Cerebellar cortex (tissue), 1 donor: ENCODE results near the gene PRR5.
"Not testable (repeated sequence)": the region's sequence is repeated elsewhere in the genome, so short reads cannot be mapped to it uniquely, and the experiment has no call there.

Experiments used
- DNase-seq: peaks from one replicate; pipeline ENCODE4 v3.0.0-alpha.2; 2015; ENCODE audit warnings: low spot score

Gene PRR5, protein sequence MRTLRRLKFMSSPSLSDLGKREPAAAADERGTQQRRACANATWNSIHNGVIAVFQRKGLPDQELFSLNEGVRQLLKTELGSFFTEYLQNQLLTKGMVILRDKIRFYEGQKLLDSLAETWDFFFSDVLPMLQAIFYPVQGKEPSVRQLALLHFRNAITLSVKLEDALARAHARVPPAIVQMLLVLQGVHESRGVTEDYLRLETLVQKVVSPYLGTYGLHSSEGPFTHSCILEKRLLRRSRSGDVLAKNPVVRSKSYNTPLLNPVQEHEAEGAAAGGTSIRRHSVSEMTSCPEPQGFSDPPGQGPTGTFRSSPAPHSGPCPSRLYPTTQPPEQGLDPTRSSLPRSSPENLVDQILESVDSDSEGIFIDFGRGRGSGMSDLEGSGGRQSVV

DNA sequence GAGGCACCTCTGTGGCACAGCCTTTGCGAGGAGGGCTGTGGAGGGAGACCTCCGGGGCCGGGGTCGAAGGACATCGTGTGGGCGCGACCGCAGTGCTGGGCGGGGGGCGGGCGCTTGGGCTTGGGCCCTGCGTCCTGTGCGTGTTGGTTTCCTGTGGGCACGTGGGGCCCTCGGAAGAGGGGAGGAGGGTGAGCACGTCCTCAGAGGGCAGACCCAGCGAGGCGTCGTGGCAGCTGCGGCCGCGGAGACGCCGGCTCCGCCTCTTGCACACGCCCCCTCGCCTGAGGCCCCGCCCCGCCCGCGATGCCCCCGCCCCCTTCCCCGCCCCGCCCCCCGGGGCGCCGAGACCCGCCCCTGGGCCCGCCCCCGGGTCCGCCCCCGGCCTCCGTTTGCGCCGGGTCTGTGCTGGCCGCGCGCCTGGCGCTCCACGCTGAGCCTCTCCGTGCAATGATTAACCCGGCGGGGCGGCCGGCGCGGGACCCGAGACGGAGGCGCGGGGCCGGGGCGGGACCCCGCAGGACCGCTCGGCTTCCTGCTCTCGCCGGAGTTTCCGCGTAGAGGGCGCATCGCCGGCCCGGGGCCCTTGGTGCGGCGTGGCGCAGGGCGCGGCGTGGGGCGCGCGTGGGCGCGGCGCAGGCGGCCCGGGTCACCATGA lies at the start of gene PRR5:
PRR5 (plus strand) TSS at position 381 of the 655 bp plus-strand sequence; CDS start at position 652, 271 bp downstream.
- DNase-seq = peak; percentile 39

DNA sequence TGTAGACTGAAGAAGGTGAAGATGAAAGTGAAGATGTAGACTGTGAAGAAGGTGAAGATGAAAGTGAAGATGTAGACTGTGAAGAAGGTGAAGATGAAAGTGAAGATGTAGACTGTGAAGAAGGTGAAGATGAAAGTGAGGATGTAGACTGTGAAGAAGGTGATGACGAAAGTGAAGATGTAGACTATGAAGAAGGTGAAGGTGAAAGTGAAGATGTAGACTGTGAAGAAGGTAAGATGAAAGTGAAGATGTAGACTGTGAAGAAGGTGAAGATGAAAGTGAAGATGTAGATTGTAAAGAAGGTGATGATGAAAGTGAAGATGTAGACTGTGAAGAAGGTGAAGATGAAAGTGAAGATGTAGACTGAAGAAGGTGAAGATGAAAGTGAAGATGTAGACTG lies 49.1 kb upstream of the PRR5 start:
- DNase-seq = not testable (repeated sequence)

DNA sequence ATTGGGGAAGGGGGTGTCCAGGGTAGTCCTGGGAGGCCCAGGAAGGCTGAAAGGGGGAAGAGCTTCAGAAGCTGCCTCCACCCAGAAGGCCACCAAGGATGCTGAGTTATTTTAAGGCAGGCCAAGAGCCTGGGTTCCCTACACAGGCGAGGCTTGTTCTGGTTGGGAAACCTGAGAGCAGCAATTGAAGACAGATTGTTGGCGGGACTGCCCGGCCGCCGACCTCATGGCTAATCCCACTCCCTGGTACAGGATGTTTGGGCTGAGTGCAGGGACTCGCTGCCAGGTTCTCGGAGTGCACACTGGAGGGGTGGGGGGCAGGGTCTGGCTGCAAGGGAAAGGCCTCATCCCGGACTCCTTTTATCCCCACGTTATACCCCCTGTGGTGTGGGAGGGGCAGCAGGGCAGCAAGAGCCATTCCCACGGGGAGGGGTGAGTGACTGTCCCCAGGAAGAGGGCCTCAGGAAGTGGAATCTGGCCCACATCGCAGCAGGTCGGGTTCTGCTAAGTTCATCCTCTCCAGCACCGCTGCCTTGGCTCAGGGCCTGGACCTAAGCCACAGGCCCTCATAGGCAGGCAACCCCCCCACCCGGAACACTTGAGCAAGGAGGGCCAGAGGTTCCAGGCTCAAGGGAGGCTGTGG lies 43.6 kb upstream of the PRR5 start:
- peak; percentile 74 for DNase-seq

DNA sequence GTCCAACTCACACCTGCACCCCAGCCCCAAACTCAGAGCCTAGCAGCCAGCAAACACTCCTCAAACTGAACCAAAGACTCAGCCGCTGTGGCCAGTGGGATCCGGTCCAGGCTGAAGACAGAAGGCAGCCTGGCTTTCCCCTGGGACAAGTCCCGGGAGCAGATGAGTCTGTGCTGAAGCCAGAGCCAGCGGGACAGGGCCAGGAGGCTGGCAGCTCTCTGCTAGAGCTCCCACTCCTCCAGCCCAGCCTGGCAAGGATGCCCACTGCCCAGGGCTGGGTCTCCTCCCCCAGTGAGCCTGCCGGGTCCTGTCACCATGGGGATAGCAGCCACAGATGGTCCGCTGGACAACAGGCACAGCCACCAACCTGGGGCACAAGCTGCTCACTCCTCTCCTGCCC lies 42.9 kb upstream of the PRR5 start:
- DNase-seq = peak; percentile 69

DNA sequence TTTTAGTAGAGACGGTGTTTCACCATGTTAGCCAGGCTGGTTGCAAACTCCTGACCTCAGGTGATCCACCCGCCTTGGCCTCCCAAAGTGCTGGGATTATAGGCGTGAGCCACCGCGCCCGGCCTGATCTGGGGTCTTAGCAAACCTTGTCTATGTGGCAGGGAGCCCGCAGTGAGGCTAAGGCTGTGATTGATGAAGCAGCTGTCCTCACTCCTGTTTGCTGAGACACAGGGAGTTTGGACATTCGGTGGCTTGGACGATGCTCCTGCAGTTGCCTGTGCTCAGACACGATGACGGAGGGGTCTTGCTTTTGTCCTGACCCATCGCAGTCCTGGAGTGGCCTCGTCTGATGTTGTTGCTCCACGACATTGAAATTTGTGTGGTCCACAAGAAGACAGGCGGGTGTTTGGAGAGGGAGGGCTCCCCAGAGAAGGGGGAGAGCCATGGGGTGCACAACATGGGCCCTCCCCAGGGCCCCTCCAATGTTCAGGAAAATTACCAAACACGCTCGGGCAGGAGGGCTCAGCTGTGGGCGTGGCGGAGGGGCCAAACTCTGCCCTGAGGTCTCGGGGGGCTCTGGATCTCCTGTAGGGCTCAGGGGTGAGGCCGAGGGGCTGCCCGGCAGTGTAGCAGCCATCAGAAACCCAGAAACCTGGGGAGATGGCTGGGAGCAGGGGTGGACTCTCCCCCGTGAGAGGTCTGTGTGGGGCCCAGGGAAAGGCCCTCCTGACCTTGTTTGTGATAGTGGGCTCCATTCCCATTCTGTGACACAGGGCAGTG lies 41.8 kb upstream of the PRR5 start:
- DNase-seq = no peak

DNA sequence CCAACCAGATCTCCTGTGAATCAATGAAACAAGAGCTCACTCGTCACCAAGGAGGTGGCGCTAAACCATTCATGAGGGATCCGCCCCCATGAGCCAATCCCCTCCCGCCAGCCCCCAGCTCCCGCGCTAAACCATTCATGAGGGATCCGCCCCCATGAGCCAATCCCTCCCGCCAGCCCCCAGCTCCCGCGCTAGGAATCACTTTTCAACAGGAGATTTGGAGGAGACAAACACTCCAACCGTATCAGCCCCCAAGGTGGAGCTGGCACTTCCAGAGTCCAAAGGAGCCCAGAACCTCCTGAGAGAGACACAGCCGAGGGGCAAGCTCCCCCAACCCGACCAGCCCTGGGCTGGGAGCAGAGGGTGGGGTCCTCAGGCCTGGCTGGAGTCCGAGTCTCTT lies 40.9 kb upstream of the PRR5 start:
- no peak for DNase-seq

DNA sequence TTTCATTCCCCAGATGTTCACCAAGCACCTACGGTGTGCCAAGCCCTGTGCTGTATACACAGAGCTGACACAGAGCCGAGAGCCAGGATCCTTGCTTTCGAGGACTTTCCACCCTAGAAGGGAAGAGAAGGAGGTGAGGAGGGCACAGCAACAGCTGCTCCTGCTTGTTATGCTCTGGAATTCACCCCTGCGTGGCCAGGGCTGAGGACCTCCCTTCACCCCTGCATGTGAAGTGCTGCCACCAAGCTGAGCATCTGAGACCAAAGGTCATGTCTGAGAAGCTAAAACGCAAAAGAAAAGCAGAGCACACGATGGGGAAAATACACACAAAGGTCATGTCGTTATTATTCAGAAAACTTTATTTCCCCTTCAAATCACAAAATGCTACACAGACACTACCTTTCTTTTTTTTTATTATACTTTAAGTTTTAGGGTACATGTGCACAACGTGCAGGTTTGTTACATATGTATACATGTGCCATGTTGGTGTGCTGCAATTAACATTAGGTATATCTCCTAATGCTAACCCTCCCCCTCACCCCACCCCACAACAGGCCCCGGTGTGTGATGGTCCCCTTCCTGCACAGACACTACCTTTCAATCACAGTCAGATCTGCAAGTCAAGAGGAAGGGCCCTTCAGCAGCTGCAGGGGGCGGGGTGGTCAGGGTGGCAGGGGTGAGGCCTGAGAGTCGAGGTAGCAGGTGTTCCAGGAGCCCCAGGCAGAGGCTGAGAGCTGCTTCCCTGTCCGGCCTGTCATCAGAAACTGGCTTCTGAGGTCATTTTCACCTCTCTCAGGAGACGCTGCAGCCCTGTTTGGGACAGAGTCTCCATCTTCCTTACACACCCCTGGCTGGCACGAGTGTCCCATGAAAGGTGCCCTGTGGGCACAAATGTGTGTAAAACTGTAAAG lies 40.1 kb upstream of the PRR5 start:
- no peak for DNase-seq

DNA sequence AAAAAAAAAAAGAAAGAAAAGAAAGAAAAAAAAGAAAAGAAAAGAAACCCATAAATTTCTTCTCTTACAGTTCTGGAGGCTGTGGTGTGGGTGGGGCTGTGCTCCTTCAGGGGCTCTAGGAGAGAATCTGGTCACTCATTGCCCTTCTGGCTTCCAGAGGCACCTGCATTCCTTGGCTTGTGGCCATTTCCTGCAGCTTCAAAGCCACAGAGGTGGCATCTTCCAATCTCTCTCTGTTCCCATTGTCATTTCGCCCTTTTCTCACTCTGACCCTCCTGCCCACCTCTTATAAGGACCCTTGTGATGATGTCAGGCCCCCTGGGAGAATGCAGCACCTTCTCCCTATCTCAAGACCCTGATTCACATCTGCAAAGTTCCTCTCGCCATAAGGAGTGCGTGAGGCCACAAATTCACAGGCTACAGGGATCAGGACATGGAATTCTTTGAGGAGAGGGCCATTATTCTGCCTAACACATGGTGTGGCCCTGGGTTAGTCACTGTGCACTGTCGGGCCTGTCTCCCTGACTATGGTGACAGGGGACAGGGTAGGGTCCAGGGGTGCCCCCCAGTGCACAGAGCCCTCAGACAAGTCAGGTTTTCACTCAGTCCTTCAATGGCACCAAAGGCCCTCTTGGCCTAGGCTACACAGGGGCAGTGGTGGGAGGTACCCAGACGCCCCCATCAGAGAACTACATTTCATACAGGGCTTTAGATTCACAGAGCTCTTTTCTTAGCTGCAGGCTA lies 38.6 kb upstream of the PRR5 start:
- no peak for DNase-seq

DNA sequence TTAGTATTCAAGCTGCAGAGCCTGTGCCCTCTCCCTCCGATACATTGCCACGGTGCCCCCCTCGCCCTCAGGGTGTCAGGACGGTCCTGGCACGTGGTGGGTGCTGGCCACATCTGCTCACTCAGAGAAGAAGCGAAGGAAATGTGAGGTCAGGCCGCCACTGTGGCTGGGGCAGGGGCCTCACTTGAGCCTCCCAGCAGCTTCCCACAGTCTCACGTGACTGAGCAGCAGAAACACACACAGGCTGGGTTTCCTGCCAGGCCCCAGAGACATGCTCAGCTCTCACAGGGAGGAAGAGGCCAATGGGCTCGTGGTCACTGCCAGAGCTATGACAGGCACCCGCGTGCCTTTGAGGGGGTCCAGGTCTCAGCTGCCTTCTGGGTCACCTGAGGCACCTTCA lies 37.9 kb upstream of the PRR5 start:
- no peak for DNase-seq

DNA sequence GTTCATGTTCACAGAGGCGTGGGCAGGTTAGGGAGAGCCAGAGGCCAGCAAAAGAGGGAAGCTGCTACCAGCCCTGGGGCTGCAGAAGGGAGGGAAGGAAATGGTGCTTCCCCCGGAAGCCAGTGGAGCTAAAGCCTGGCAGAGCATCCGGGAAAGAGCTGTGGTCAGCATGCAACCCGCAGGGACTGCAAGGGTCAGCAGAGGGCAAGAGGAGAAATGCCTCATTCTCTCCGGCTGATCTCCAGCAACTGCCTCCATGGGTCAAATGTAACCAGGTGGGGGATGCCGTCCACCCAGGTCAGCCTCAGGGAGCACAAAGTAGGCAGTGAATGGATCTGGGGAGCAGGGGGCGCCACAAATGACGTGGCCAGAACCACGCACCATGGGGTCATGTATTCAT lies 36.9 kb upstream of the PRR5 start:
- DNase-seq = no peak

DNA sequence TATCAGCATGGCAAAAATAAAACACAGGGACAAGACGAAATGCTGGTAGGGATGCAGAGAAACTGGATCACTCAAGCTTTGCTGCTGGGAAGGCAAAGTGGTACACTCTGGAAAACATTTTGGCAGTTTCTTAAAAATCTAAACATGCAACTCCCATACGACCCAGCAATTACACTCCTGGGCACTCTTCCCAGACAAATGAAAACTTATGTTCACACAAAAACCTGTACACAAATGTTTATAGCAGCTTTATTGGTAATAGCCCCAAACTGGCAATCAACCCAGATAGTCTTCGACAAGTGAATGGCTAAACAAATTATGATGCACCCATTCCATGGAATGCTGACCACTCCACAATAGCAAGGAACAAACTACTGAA lies 35.8 kb upstream of the PRR5 start:
- no peak for DNase-seq

DNA sequence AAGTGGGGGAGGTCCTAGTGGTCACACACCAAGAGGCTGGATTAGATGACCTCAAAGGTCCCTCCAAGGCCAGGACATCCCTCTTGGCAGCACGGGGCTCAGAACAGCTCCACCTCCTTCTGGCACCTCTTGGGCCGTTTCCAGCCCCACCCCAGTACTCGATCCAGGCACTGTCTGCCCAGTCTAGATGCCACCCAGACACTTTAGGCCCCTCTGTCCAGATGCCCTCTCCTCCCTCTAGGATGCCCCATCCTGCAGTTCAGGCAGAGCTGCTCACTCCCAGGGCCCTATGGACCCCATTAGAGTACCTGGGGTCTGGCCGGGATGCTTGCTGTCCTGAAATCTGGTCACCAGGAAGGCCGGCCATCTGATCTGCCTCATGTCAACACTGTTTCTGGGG lies 34.7 kb upstream of the PRR5 start:
- no peak for DNase-seq

DNA sequence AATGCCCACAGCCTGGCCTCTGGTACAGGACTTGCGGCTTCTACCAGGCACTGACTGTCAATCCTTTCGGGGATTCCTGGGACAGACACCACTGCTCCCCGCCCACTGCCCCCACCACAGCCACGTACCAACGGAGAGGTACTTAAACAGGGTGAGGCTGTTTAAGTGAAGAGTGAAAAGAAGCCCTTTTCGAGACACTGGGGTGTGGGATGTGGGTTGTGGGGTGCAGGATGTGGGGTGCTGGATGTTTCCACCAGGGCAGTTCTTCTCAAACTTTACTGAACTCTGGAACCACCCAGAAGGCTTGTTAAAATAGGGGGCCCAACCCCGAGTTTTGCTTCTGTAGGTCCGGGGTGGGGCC lies 34.2 kb upstream of the PRR5 start:
- no peak for DNase-seq

DNA sequence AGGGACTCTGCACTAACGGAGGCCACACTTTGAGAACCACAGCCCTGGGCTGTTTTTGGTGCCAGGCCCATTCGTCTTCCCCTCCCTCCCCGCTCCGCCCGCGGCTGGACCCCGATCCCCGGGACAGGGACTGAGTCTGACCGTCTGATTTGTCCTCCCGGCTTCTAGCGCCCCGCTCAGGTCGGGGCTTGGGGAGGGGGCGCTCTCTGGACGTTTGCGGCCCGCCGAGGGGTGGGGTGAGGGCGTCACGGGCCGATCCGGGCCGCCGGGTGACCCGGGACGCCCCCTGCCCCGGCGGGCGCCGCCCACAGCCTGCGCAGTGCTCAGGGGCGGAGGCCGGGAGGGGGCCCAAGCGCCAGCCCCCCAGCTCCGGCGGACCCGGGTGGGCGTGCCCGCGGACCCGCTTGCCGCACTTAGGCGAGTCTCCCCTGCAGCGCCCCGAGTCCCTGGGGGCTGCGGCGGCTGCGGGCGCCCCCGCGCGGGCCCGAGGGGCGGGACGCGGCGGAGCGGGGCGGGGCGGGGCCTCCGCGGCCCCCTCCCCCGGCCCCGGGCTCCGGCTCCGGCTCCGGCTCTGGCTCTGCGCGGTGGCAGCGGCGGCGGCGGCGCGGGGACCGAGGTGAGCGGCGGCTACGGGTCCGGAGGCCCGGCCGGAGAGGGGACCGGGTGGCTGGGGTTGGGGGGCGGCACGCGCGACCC lies 33.7 kb upstream of the PRR5 start:
- DNase-seq = no peak

DNA sequence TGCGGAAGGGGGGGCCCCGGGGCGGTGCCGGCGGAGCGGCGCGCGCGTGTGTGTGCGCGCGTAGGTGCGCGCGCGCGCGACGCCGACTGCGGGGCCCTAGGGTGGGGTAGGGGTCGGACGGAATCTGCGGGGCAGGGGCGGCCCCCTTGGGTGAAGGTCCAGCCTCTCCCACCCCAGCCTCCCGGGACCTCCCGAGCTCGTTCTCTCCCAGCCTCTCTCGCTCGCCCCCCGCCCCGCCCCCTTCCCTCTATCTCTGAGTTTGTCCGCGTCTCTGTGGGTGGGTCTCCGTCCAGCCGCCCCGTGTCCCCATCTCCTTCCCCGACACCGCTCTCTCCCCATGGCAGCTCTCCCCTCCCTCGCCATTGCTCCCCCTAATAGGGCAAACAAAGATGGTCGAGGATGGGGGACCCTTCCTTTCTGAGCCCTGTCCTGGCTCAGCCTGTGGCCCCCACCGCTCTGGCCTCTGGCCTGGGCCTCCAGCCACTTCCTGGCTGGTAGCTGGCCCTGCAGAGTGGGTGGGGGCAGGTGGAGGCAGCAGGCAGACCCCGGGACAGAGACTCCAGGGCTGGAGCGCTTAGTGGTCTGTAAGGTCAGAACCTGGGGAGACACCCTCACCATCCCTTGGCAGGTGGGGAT lies 33.0 kb upstream of the PRR5 start:
- DNase-seq = no peak

DNA sequence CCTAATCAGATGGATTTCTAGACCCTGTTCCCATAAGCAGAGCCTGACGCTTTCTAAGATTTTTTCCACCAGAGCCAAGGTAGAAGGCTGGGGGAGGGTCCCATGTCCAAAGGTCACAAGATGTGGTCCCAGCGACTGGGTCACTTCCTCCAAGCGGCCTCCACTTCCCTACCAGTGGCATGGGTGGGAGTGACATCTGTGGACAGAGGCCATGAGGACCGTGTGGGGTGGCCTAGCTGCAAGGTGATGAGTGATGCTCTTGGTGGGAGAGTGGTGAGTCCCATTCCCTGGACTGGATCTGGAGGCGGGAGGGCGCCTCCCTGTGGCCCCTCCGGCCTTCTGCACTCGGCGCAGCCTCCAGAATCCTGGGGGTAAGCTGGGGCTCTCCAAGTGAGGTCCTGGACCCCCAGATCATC lies 32.4 kb upstream of the PRR5 start:
- DNase-seq = peak; percentile 46

DNA sequence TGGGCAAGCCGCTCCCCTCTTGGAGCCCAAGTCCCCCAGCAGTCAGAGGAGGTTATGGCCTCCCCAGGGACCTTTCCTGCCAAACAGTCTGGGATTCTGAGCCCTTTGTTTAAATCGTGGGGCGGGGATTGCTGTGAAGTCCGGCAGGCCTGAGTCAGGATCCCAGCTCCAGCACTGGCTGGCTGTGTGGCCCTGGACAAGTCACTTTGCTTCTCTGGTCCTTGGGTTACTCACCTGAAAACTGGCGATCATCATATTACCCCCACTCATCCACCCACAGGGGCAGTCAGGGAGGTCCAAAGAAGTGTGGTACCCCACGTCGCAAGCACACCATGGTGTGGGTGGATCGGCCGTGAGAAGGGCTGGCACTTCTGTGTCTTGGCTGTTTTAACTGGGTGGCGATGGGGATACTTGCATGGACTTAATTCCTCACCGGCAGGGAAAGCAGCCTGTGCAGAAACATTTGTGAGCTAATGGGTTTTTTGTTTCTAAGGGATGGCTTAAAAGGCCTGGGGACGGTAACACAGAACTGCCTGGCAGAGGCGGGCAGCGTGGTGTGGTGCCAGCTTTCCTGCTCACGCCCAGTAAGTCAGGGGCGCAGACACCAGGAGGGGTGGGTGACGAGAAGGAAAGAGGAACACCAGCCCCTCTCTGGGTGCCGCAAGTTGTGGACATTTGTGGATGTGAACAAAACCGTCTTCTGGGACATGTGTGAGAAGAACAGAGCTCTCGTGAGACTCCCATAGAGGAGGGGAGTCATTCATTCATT lies 31.6 kb upstream of the PRR5 start:
- DNase-seq = no peak

DNA sequence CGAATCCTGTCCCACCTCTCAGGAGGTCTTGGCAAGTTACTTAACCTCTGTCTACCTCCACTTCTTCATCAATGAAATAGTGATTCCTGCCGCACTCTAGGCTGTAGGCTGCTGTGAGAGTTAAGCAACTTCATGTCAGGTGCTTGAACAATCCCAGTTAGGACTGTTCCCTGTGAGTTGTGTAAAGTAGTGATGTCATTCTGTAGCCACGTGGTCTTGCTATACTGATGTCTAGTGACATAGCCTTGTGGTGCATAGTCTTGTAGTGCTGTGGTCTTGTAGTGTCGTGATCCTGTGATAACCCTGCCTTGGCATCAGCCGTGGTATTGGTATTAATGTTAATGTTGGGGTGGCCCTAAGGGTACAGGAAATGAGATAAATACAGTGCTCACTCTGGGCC lies 30.3 kb upstream of the PRR5 start:
- DNase-seq = no peak

DNA sequence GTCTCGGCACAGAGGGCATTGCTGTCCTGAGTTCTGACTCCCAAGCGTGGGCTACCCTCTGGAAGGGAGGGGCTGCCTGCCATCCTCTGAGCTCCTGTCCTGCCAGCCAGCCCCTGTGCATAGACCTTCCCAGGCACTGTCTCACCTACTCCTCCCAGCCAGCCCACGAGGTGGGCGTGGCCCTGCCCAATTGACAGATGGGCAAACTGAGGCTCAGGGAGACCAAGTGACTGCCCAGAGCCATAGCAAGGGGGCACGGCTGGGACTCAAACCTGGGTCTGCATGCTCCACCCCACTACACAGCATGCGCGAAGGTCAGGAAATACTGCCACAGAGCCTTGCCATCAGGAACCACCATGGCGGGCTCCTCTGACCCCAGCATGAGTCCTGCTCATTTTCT lies 29.4 kb upstream of the PRR5 start:
- DNase-seq = no peak
